GM15510 (cell line): ENCODE measurements around the gene GIT1.

Experiments
- POLR2A ChIP-seq: IDR thresholded peaks from 3 replicates; pipeline ENCODE4 v1.6.1; 2011; ENCODE audit warnings: borderline replicate concordance; ENCODE audit not compliant: insufficient read length; ENCODE audit errors: extremely low read depth

Gene GIT1

GRCh38 chr17:29610395-29610794, 20.9 kb upstream of the GIT1 start:
- no peak for TF ChIP-seq POLR2A

- no peak for TF ChIP-seq POLR2A
These were observed 19.5 kb upstream of the GIT1 start for GRCh38 chr17:29608986-29609385.

GRCh38 chr17:29607557-29608195, 18.2 kb upstream of the GIT1 start:
- TF ChIP-seq POLR2A = no peak

- TF ChIP-seq POLR2A = no peak
These were observed 13.7 kb upstream of the GIT1 start for GRCh38 chr17:29603109-29603674.

GRCh38 chr17:29597361-29598172, 8.1 kb upstream of the GIT1 start:
- TF ChIP-seq POLR2A = no peak

- no peak for TF ChIP-seq POLR2A
These were observed 7.4 kb upstream of the GIT1 start for GRCh38 chr17:29596811-29597210.

- no peak for TF ChIP-seq POLR2A
These were observed 6.7 kb upstream of the GIT1 start for GRCh38 chr17:29595943-29596774.

- no peak for TF ChIP-seq POLR2A
These were observed 5.9 kb upstream of the GIT1 start for GRCh38 chr17:29595107-29595942.

- no peak for TF ChIP-seq POLR2A
These were observed 5.2 kb upstream of the GIT1 start for GRCh38 chr17:29594519-29595090.

GRCh38 chr17:29593591-29594518, 4.4 kb upstream of the GIT1 start:
- no peak for TF ChIP-seq POLR2A

GRCh38 chr17:29592850-29593551, 3.6 kb upstream of the GIT1 start, which contains the start of gene ANKRD13B:
Gene ANKRD13B, plus strand, starts transcription at chr17:29593132. Its CDS starts 490 bp downstream, at chr17:29593622.
- TF ChIP-seq POLR2A = peak; percentile 37
